ENCODE results near the gene GPX1. TPM values are rescaled to one million over a fixed set of nuclear protein-coding genes. Genes with fewer than 3 reads are reported as not detected.

The GPX1 gene
- 236 to 275 TPM (median 269 TPM) in 5 replicates for total RNA-seq (2022; extraction: Qiagen RNA extraction)

DNA sequence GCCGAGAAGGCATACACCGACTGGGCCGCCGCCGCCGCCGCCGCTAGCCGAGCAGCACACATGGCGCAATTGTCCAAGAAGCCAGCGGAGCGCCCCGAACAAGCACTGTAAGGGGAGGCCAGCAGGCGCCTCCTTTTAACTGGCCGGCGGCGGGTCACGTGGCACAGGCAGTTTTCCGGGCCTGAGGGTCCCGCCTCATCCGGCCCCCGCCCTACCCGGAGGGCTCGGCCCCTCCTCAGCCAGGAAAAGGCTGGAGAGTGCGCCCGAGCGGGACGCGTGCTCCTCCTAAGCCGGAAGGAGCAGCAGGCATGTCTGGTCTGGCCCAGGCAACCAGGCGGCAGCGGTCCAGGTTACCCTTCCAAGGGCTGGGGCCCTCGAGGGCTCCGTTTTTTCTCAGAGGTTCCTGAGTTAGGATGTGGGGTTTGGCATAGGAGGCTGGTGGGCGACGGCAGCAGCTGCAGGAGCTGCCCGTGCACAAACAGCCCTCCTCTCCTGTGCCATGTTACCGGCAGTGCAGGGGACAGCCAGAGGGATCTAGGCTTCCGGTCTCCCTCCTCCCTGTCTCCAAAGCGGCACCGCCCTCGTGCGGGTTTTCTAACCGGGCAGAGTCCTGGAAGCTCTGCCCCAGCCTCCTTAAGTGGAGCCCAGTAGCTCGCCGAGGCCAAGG lies at the start of gene GPX1:
TSS of gene GPX1 (minus strand) at position 137 of the 667 bp plus-strand sequence. CDS start at position 62, 75 bp downstream.

DNA sequence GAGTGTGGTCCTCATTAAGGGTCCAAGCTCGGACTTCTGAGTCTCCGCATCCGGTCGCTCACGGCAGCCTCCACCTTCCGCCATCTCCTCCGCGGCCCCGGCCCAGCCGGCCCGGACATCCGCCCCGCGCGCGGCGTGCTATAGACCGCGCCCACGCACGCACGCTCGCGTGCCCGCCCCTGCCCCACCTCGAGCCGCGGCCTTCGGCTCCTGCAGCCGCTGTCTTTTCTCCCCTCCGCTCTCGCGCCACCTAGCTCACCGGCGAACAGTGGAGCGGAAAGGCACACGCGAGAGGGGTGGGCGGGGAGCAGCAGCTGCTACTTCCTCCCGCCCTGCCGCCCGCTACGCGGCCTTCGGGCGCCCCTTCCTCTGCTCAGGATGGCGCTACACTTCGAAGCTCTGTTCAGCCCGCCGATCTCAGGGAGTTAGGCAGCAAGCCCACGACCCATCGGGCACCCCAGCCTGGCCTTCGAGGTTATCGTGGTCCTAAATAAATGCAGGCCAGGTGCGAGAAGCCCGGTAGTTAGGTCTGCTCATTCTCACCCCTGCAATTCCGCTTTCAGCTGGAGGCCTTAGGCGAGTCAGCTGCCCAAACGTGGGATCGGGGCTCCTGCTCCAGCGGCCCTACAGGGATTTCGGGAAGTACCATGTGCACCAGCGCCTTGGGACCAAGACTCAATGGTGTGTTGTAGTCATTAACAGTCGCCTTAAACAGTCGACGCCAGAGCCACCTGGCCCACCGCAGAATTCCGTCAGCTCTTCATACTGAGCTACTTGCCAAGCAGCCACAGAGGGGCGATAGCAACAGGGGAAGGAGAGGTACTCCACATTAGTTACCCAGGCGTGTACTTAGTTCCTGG lies 18.0 kb downstream of the GPX1 start, which contains the start of gene USP4:
TSS of gene USP4 (minus strand) at position 113 of the 860 bp plus-strand sequence. CDS start at position 84, 29 bp downstream.

Other genes starting within 250 kb of the GPX1 start
- gene USP19, start 237.5 kb downstream of the GPX1 start, total RNA-seq (2022; extraction: Qiagen RNA extraction): 14.9 to 22.9 TPM (median 22.0 TPM) in 5 replicates
- 72.0 to 116 TPM (median 99.6 TPM) in 5 replicates for gene LAMB2, start 225.3 kb downstream of the GPX1 start, total RNA-seq (2022; extraction: Qiagen RNA extraction)
- 11.1 to 15.1 TPM (median 13.7 TPM) in 5 replicates for gene CCDC71, start 192.0 kb downstream of the GPX1 start, total RNA-seq (2022; extraction: Qiagen RNA extraction)
- gene KLHDC8B, start 186.8 kb downstream of the GPX1 start, total RNA-seq (2022; extraction: Qiagen RNA extraction): 4.2 to 6.0 TPM (median 5.0 TPM) in 5 replicates
- gene C3orf62, start 81.1 kb downstream of the GPX1 start, total RNA-seq (2022; extraction: Qiagen RNA extraction): 1.8 to 2.5 TPM (median 1.9 TPM) in 5 replicates
- gene USP4, start 18.3 kb downstream of the GPX1 start, total RNA-seq (2022; extraction: Qiagen RNA extraction): 13.3 to 16.3 TPM (median 15.7 TPM) in 5 replicates
- 484 to 517 TPM (median 500 TPM) in 5 replicates for gene RHOA, start 53.6 kb upstream of the GPX1 start, total RNA-seq (2022; extraction: Qiagen RNA extraction)
- 21.6 to 23.2 TPM (median 22.2 TPM) in 5 replicates for gene TCTA, start 54.1 kb upstream of the GPX1 start, total RNA-seq (2022; extraction: Qiagen RNA extraction)
- 0.14 to 0.37 TPM (median 0.22 TPM) in 5 replicates for gene AMT, start 64.1 kb upstream of the GPX1 start, total RNA-seq (2022; extraction: Qiagen RNA extraction)
- 5.1 to 7.6 TPM (median 6.5 TPM) in 5 replicates for gene NICN1, start 71.0 kb upstream of the GPX1 start, total RNA-seq (2022; extraction: Qiagen RNA extraction)
- gene DAG1, start 111.9 kb upstream of the GPX1 start, total RNA-seq (2022; extraction: Qiagen RNA extraction): 47.5 to 69.1 TPM (median 68.3 TPM) in 5 replicates
- 0.11 to 0.26 TPM (median 0.22 TPM) in 5 replicates for gene BSN, start 196.1 kb upstream of the GPX1 start, total RNA-seq (2022; extraction: Qiagen RNA extraction)